Measurements from ENCODE around the gene MTCL1.

MTCL1 gene

GRCh38 chr18:8865934-8866333 is 160.6 kb downstream of the MTCL1 start:
- no peak for DNase-seq (ENCODE audit: low read depth)

- no peak for DNase-seq (ENCODE audit: low read depth)
Observed at GRCh38 chr18:8866679-8867078, 161.3 kb downstream of the MTCL1 start.

GRCh38 chr18:8868276-8868675 is 162.9 kb downstream of the MTCL1 start:
- DNase-seq (ENCODE audit: low read depth): no peak

GRCh38 chr18:8868779-8869415 is 163.5 kb downstream of the MTCL1 start:
- DNase-seq (ENCODE audit: low read depth): no peak

- DNase-seq (ENCODE audit: low read depth): no peak
Observed at GRCh38 chr18:8869696-8870095, 164.3 kb downstream of the MTCL1 start.

GRCh38 chr18:8870528-8870927 is 165.2 kb downstream of the MTCL1 start:
- no peak for DNase-seq (ENCODE audit: low read depth)

GRCh38 chr18:8871489-8871888 is 166.1 kb downstream of the MTCL1 start:
- no peak for DNase-seq (ENCODE audit: low read depth)

GRCh38 chr18:8874872-8875271 is 169.5 kb downstream of the MTCL1 start:
- DNase-seq (ENCODE audit: low read depth): no peak

- no peak for DNase-seq (ENCODE audit: low read depth)
Observed at GRCh38 chr18:8876887-8877286, 171.5 kb downstream of the MTCL1 start.

GRCh38 chr18:8881103-8881502 is 175.7 kb downstream of the MTCL1 start:
- DNase-seq (ENCODE audit: low read depth): no peak

Measured in activated T-cell treated with anti-CD3 and anti-CD28 coated beads for 1 hour (primary cell).